GM06990 (cell line): ENCODE data around the gene ERP44.

Source experiments
- DNase-seq: peaks from one replicate; pipeline ENCODE4 v3.0.0-alpha.2; 2011; ENCODE audit not compliant: insufficient read length; ENCODE audit errors: extremely low read depth
- H3K27me3 ChIP-seq: replicated peaks from 2 replicates; pipeline ENCODE4 v1.6.0; 2011; ENCODE audit warnings: low read length; ENCODE audit not compliant: control insufficient read depth, insufficient read depth
- H3K36me3 ChIP-seq: 2 replicates; pipeline ENCODE4 v1.5.1; 2011; ENCODE audit warnings: low read length; ENCODE audit not compliant: control insufficient read depth, insufficient read depth
- H3K4me3 ChIP-seq: replicated peaks from 2 replicates; pipeline ENCODE4 v1.5.1; 2011; ENCODE audit warnings: low read depth, mild to moderate bottlenecking, control low read depth, low read length
- CTCF ChIP-seq: IDR thresholded peaks from 2 replicates; pipeline ENCODE4 v1.5.1; 2011; ENCODE audit warnings: low read length, control low read depth, mild to moderate bottlenecking, inconsistent platforms; ENCODE audit not compliant: insufficient read depth, poor library complexity, severe bottlenecking

The ERP44 gene

GRCh38 chr9:100021931-100022330 lies 76.9 kb downstream of the ERP44 start:
- no peaks in the 10 kb centered on the region; the same call in none of the 2 replicates for H3K36me3 ChIP-seq
- H3K4me3 ChIP-seq: no peak overlapping the region
- H3K27me3 ChIP-seq: no peaks in the 10 kb centered on the region
- no peak for DNase-seq
- no peak for TF ChIP-seq CTCF

DNA sequence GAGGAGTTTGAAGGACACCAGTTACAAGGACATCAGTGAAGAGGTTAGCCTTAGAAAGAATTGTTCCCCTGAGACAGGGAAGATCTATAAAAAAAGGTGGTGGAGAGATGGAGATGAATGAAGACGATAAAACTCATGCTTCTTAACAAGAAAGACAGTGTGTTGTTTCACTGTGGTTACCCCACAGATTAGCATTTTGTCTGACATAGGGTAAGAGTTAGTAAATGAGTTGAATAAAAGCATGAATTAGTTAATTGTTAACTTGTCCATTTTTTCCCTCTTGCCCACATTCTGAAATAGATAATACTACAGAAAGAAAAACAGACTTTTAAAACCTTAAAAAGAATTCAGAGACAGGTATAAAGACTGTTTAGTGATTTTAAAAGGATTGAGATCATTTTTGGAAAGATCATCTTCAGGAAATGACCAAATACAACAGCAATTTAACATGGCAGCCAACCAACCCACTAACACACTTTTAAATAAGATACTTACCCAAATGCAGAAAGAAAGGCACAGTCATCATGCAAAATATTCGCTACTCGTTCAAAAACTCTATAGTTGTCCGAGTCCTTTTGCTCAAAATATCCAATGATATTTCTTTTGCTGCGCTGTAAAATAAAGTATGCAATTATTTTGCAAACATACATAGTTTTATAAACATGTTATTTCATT lies 78.5 kb downstream of the ERP44 start:
- Histone ChIP-seq H3K36me3 (peaks cover 1% of the 10 kb centered on the region), H3K27me3 (no peaks in the 10 kb centered on the region), H3K4me3 (no peak overlapping the region)
- no peak for TF ChIP-seq CTCF
- DNase-seq: no peak

DNA sequence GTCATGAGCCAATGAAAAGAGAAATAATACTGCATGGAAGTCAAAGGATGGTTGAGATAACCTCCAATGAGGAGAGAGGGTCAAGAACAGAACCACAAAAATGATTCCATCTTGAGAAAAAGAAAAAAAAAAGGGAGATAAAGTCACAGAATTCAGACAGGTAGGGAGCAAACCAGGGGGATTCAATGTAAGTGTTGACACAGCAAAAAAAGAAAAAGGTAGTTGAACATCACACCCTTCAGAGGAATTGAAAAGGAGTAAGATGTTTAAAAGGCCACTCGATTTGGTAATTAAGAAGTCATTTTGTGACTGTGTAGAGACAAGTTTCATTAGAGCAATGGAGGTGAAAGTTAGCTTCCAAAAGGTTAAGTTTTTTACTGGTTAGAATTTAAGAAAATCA lies 79.3 kb downstream of the ERP44 start:
- no peak for TF ChIP-seq CTCF
- Histone ChIP-seq H3K36me3 (peaks cover 3% of the 10 kb centered on the region), H3K27me3 (no peaks in the 10 kb centered on the region), H3K4me3 (no peak overlapping the region)
- no peak for DNase-seq

- no peak for TF ChIP-seq CTCF
- no peak overlapping the region for H3K4me3 ChIP-seq
- H3K27me3 ChIP-seq: no peaks in the 10 kb centered on the region
- DNase-seq: no peak
- peaks cover 3% of the 10 kb centered on the region for H3K36me3 ChIP-seq
Observed at GRCh38 chr9:100014846-100015245, 84.0 kb downstream of the ERP44 start.

DNA sequence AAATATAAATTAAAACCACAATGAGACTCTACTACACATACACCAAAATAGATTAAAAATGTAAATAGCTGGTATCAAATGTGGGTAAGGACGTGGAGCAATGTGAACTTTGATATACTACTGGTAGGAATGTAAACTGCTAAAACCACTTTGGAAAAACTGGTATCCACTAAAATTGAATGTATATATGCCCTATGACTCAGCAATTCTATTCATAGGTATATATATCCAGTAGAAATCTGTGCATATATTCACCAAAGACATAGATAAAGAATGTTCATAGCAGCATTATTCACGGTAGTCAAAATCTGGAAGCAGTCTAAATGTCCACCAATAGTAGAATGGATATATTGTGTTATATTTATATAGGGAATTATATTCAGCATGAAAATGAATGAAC lies 85.2 kb downstream of the ERP44 start:
- peaks cover 3% of the 10 kb centered on the region for H3K36me3 ChIP-seq
- TF ChIP-seq CTCF: no peak
- no peaks in the 10 kb centered on the region for H3K27me3 ChIP-seq
- no peak for DNase-seq
- no peak overlapping the region for H3K4me3 ChIP-seq

GRCh38 chr9:100012279-100012678 lies 86.5 kb downstream of the ERP44 start:
- no peak for DNase-seq
- Histone ChIP-seq H3K4me3 (no peak overlapping the region), H3K27me3 (no peaks in the 10 kb centered on the region), H3K36me3 (peaks cover 5% of the 10 kb centered on the region)
- no peak for TF ChIP-seq CTCF
